Measurements from ENCODE around the gene ZEB2. TPM values are rescaled to one million over a fixed set of nuclear protein-coding genes. Genes with fewer than 3 reads are reported as not detected.

The ZEB2 gene
- total and polyA plus RNA-seq, 2 of the 8 experiments (the other 6 are each of a cell fraction or from before 2014, with no cell fraction given), result 0.38 TPM; not detected in 1

GRCh38 chr2:144477957-144478311 lies 42.0 kb downstream of the ZEB2 start:
- no peak overlapping the region; the same call in 1 of the 2 replicates for H2BK12ac ChIP-seq (ENCODE audit: low read depth, low read length)
- no peak overlapping the region for H2AK5ac ChIP-seq (ENCODE audit: low read depth, low read length)
- peaks cover 0 to 21% (median 13%) of the 10 kb centered on the region in 4 experiments; a peak in 5 of 7 replicates for H3K4me1 ChIP-seq (replicated peaks in 1 of 4; ENCODE audit: control insufficient read depth in 3 of 4, insufficient read depth in 4 of 4, low read length in 3 of 4)
- H3K14ac ChIP-seq (ENCODE audit: insufficient read length), result no peak overlapping the region
- no peak overlapping the region for H3K56ac ChIP-seq (replicated peaks; ENCODE audit: insufficient read length, low read depth, low read length)
- no peak overlapping the region for H3K4me2 ChIP-seq (ENCODE audit: insufficient read depth in 1 of 2, low read depth in 2 of 2, low read length in 2 of 2)
- H3K79me2 ChIP-seq (ENCODE audit: control insufficient read depth in 1 of 2, insufficient read depth in 2 of 2, low read length in 2 of 2), result no peaks in the 10 kb centered on the region
- CTCF ChIA-PET (ENCODE audit: partially characterized antibody), result interaction anchor here (1.0 to 5.1 kb wide), 4 partner anchors 9 to 28 kb away, joined by 3 to 51 read pairs (median 5); no protein-coding TSS in a partner anchor
- H4K91ac ChIP-seq (replicated peaks; ENCODE audit: insufficient read length, low read length), result no peak overlapping the region
- no peaks in the 10 kb centered on the region for H4K20me1 ChIP-seq (replicated peaks in 1 of 2; ENCODE audit: control insufficient read depth in 1 of 2, insufficient read depth in 2 of 2, low read length in 2 of 2)
- no peak overlapping the region for H3K9ac ChIP-seq (replicated peaks in 1 of 4; ENCODE audit: extremely low read depth in 1 of 4, low read depth in 3 of 4, low read length in 3 of 4)
- 0 out of 2 replicates have a peak overlapping the region, but pooled peaks have one; percentile 35 for H2AFZ ChIP-seq (ENCODE audit: low read length)
- no peaks in the 10 kb centered on the region for H3K23me2 ChIP-seq (ENCODE audit: low read depth, low read length)
- H3K9me3 ChIP-seq (ENCODE audit: insufficient read depth in 2 of 2, low read depth in 1 of 2, low read length in 1 of 2), result no peaks in the 10 kb centered on the region
- TF ChIP-seq GABPA (IDR thresholded peaks at IDR 0.05; ENCODE audit: borderline replicate concordance, insufficient read depth, low read length) (no peak), CEBPB (IDR thresholded peaks at IDR 0.05; ENCODE audit: low read depth, low read length) (peak; percentile 83), JUND (IDR thresholded peaks at IDR 0.05; ENCODE audit: low read length) (no peak)
- H3K23ac ChIP-seq (ENCODE audit: insufficient read length), result no peak overlapping the region
- no peak overlapping the region for H3K4ac ChIP-seq (replicated peaks; ENCODE audit: insufficient read length, low read depth, low read length)
- no peak overlapping the region for H3K27ac ChIP-seq (ENCODE audit: low read depth, low read length)
- no peak overlapping the region for H2BK20ac ChIP-seq (ENCODE audit: low read length)
- H2BK15ac ChIP-seq (ENCODE audit: low read length), result no peak overlapping the region
- H4K8ac ChIP-seq (ENCODE audit: extremely low read depth, insufficient read depth, low read length), result no peak overlapping the region
- FAIRE-seq (no peak), DNase-seq (ENCODE audit: low read depth in 1 of 2, low spot score in 2 of 2) (no peak)
- H3K18ac ChIP-seq (ENCODE audit: extremely low read depth, low read length), result no peak overlapping the region; the same call in 1 of the 2 replicates
- WGBS, 2 experiments (ENCODE audit: extremely low coverage in 1 of 2, insufficient coverage in 1 of 2, insufficient read length in 1 of 2, insufficient replicate concordance in 2 of 2, low coverage in 1 of 2, low lambda C conversion rate in 2 of 2, missing lambda C conversion rate in 1 of 2), result 68% methylated on average over 7 of the region's 7 CpGs; no CpG with 5 or more reads in 1 of the 2 experiments
- no peaks in the 10 kb centered on the region for H3K36me3 ChIP-seq (ENCODE audit: control insufficient read depth in 2 of 4, insufficient read depth in 4 of 4, low read length in 3 of 4)
- H2BK120ac ChIP-seq (replicated peaks; ENCODE audit: low read depth, low read length), result no peak overlapping the region
- H2BK5ac ChIP-seq (ENCODE audit: low read depth, low read length), result no peak overlapping the region
- H3K79me1 ChIP-seq (ENCODE audit: low read depth, low read length), result no peaks in the 10 kb centered on the region
- POLR2A ChIA-PET (ENCODE audit: partially characterized antibody), result no interaction called here
- no peak overlapping the region for H4K5ac ChIP-seq (ENCODE audit: insufficient read length, low read depth, low read length)
- H3K27me3 ChIP-seq (replicated peaks in 1 of 4; ENCODE audit: control insufficient read depth in 3 of 4, extremely low read depth in 1 of 4, insufficient read depth in 3 of 4, low read length in 3 of 4), result no peaks in the 10 kb centered on the region
- no peak overlapping the region for H3K4me3 ChIP-seq (ENCODE audit: extremely low read depth in 1 of 4, insufficient read depth in 2 of 4, low read depth in 3 of 4, low read length in 4 of 4)
